8988T (cell line): ENCODE results near the gene DBR1.
"Not testable (repeated sequence)": the region's sequence is repeated elsewhere in the genome, so short reads cannot be mapped to it uniquely, and the experiment has no call there.

Experiments used
- DNase-seq: peaks from one replicate; pipeline ENCODE4 v3.0.0; 2011

DBR1 gene

DNA sequence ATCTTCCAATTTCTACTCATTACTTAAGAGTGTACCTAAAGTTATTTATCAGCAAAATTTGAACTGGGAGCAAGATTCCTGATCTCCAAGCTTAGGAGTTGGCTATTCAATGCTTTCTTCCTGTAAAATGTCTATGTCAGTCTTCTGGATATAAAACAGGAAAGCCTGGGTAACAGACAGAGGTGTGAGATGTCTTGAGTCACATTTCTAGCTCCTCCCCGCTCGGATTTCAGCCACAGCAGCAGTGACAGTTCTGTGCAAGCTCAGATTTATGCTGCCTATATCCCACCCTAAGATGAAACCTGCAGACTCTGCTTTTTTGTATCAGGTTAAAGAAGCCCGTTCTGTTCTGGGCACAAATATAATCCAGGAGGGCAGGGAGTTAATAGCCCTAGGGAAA lies 10.3 kb upstream of the DBR1 start:
- DNase-seq: no peak

DNA sequence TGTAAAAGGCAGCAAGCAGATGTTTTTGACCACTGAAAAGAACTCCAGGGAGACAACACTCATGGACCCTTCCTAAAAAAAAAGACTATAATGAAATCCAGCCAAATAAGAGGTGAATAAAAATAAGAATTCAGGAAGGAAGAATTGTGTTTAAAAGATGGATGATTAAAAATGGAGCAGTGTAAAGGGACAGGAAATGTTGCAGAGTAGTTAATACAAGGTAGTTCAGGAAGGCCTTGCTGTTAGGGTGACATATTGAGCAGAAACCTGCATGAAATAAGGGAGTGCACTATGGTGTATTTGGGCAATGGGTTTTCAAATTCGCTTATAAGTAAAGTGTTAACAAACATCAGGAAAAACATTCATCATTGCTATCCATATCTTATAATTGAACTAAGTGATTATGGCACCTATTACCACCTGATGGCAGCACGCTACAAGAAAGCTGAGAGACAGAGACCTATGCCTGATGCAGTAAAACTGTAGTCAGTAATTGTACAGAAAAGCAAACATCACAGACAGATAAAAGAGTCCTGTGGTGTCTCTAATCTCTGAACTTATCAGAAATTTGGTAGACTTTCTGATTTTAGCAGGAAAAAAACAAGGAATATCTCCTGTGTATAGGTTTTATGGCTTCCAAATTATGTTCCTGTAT lies 5.8 kb upstream of the DBR1 start:
- DNase-seq: no peak

GRCh38 chr3:138173769-138174420 lies 826 bp downstream of the DBR1 start:
- DNase-seq: no peak

DNA sequence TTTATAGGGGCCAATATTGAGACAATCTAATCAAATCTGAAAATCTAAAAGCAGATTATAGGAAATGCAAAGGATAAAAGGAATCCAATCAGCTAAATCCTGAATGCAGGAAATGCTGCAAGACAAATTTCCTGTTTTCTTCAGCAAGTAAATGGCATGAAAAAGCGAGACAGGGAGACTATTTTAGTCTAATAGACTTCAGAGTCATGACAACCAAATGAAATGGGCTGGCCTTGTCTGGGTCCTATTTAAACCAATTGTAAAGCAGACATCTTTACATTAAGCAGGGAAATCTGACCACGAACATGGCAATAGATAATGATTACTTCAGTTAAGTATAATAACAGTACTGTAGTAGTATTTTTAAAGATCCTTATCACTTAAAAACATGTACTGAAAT lies 2.1 kb downstream of the DBR1 start:
- DNase-seq: no peak

- no peak for DNase-seq
Observed at GRCh38 chr3:138165061-138165460, 9.7 kb downstream of the DBR1 start.

DNA sequence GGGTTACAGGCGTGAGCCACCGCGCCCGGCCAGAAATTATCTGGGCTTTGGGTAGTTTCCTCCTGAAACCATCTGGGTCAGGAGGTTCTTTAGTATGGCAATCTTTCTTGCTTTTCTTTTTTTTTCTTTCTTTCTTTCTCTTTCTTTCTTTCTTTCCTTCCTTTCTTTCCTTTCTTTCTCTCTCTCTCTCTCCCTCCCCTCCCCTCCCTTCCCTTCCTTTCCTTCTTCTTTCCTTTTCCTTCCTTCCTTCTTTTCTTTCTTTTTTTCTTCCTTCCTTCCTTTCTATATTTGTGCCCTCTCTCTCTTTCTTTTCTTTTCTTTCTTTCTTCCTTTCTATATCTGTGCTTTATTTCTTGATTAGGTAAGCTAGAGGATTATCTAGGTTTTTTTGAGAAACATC lies 17.0 kb downstream of the DBR1 start:
- no peak for DNase-seq

- no peak for DNase-seq
Observed at GRCh38 chr3:138154534-138154933, 20.2 kb downstream of the DBR1 start.

DNA sequence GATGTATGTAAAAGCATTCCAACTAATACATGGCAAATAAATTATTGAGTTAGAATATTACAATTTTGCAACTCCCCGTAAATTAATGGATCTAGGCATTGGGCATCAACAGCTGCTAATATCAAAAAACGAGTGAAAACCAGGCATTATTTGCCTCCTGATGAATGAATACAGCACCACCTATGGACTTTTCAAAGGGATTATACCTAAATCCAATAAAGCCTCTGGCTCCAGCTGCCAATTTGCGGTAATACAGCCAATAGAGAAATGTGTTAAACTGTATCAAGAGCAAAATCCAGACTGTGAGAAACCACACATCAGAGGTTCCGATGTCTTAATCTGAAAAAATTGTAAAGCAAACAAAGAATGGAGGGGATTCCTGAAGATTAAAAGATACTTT lies 26.2 kb downstream of the DBR1 start:
- DNase-seq: no peak

GRCh38 chr3:138142181-138142580 lies 32.5 kb downstream of the DBR1 start:
- not testable (repeated sequence) for DNase-seq

GRCh38 chr3:138140940-138141339 lies 33.8 kb downstream of the DBR1 start:
- DNase-seq: no peak

DNA sequence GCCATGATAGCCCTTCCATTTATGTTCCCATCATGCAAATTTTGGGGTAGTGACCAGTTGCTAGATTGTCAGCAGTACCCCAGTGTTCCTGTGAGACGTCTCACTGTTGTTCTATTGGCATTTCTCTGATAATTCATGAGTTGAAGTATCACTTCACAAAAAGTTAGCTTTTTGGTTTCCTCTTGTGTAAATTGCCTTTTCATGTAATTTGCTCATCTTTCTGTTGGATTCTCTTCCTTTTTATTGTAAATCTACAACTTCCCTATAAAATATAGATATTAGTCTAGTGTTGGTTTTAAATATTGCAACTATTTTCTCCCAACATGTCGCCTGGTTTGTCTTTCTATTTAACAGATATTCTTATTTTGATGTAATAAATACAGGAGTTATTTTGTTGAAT lies 35.0 kb downstream of the DBR1 start:
- DNase-seq: no peak

- DNase-seq: no peak
Observed at GRCh38 chr3:138137861-138138260, 36.9 kb downstream of the DBR1 start.

DNA sequence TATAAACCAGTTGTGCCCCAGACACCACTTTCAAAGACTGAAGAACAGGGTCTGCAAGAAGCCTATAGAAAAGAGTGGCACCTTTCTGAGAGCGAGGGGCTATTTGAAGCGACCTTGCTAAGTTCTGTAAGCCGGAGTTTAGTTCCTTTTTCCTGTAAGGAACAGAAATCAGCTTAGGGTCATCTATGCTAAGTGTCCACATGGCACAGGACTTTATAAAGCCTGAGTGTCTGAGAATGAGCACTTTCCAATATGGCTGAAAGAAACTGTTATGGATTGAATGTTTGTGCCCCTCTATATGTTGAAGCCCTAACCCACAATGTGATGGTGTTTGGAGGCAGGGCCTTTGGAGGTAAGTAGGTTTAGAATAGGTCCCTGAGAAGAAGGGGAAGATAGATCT lies 38.5 kb downstream of the DBR1 start:
- DNase-seq: no peak

GRCh38 chr3:138135833-138136194 lies 38.9 kb downstream of the DBR1 start:
- no peak for DNase-seq

DNA sequence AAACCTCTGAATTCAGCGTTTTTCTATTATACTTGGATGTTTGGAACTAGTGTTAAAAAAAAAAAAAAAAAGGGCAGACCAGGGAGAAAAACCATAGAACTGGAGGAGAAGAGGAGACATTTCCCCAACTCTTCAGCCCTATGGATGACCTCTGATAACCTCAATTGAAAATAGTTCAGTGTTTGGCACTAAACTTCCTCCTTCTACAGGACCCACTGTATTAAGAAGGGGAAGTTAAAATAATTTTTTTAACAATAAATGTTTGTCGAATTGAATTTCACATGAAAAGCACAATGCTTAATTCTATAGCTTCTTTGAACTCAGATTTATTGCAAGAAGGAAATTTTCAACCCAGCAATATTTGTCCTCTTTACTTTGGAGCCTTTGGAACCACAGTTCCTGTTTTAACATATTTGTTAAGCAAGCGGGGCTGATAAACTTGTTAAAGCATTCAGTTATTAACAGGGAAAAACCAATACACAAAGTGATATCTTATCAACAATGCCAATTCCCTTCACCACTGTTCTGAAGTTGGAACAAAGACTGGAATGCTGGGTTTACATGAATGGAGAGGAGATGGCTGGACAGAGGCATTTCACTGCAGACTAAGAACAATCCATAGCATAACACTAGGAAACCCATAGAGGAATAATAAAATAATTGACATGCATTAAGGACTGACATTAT lies 39.4 kb downstream of the DBR1 start:
- DNase-seq: no peak

GRCh38 chr3:138132239-138132638 lies 42.5 kb downstream of the DBR1 start, which contains the start of gene A4GNT:
Gene A4GNT, minus strand, starts transcription at chr3:138132390. Its CDS starts 1,134 bp downstream, at chr3:138131256.
- no peak for DNase-seq

- DNase-seq: no peak
Observed at GRCh38 chr3:138127636-138128365, 46.9 kb downstream of the DBR1 start.

- DNase-seq: no peak
Observed at GRCh38 chr3:138125548-138126221, 49.0 kb downstream of the DBR1 start.

- no peak for DNase-seq
Observed at GRCh38 chr3:138124706-138125355, 49.9 kb downstream of the DBR1 start.

GRCh38 chr3:138124188-138124587 lies 50.5 kb downstream of the DBR1 start:
- DNase-seq: no peak

DNA sequence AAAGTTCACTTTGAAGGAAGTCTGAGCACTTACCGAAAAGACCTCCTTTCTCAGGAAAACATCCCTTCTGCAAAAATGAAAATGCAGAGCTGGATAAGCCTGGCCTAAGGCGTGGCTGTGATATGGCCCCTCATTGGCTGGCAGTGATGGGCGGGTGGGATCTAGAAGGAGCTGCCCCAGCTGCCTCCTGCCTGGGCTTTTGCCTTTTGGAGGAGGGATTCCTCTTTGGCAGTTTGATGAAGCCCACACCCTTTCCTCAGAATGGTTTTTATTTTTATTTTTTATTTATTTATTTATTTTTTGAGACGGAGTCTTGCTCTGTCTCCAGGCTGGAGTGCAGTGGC lies 55.3 kb downstream of the DBR1 start:
- DNase-seq: no peak

- DNase-seq: peak; percentile 62
Observed at GRCh38 chr3:138118612-138119422, 55.9 kb downstream of the DBR1 start.
